HG03439 (cell line): ENCODE results near the gene ZNF579.
"Not testable (repeated sequence)": the region's sequence is repeated elsewhere in the genome, so short reads cannot be mapped to it uniquely, and the experiment has no call there.

Experiments
- ATAC-seq: cut with Tn5 transposase; IDR thresholded peaks from one replicate; pipeline ENCODE4 v1.9.1; 2021; ENCODE audit warnings: mild to moderate bottlenecking, moderate library complexity; ENCODE audit not compliant: unreplicated experiment

ZNF579 gene

GRCh38 chr19:55542292-55542855 lies 38.3 kb downstream of the ZNF579 start:
- ATAC-seq: no peak

GRCh38 chr19:55541091-55541490 lies 39.6 kb downstream of the ZNF579 start:
- no peak for ATAC-seq

GRCh38 chr19:55540619-55541018 lies 40.0 kb downstream of the ZNF579 start:
- ATAC-seq: no peak

- no peak for ATAC-seq
These were observed 41.3 kb downstream of the ZNF579 start for GRCh38 chr19:55539090-55539984.

GRCh38 chr19:55538132-55538531 lies 42.5 kb downstream of the ZNF579 start:
- ATAC-seq: no peak

- ATAC-seq: no peak
These were observed 42.9 kb downstream of the ZNF579 start for GRCh38 chr19:55537741-55538111.

GRCh38 chr19:55536951-55537740 lies 43.5 kb downstream of the ZNF579 start, which contains the start of gene SBK2:
Gene SBK2 (minus strand): TSS chr19:55537133. CDS start chr19:55536294, 839 bp downstream.
- ATAC-seq: no peak

GRCh38 chr19:55536366-55536765 lies 44.3 kb downstream of the ZNF579 start:
- ATAC-seq: no peak

- no peak for ATAC-seq
These were observed 44.7 kb downstream of the ZNF579 start for GRCh38 chr19:55535965-55536350.

GRCh38 chr19:55535173-55535964 lies 45.3 kb downstream of the ZNF579 start:
- no peak for ATAC-seq

- ATAC-seq: not testable (repeated sequence)
These were observed 46.4 kb downstream of the ZNF579 start for GRCh38 chr19:55534280-55534679.

GRCh38 chr19:55530996-55531395 lies 49.7 kb downstream of the ZNF579 start:
- ATAC-seq: no peak

GRCh38 chr19:55529636-55530234 lies 50.9 kb downstream of the ZNF579 start:
- no peak for ATAC-seq

- ATAC-seq: no peak
These were observed 52.4 kb downstream of the ZNF579 start for GRCh38 chr19:55528030-55528803.

- no peak for ATAC-seq
These were observed 53.2 kb downstream of the ZNF579 start for GRCh38 chr19:55527197-55528029.
